ENCODE data around the gene FAM89B. TPM values are rescaled to one million over a fixed set of nuclear protein-coding genes. Genes with fewer than 3 reads are reported as not detected.
A peak's percentile ranks its signal among the peaks of the same experiment; 100 is the strongest.

FAM89B gene
- total and polyA plus RNA-seq, 2 of the 8 experiments (the other 6 are each of a cell fraction or from before 2014, with no cell fraction given), result 15.8 to 32.4 TPM

GRCh38 chr11:65574811-65575567, 2.7 kb downstream of the FAM89B start:
- Histone ChIP-seq H3K4me2 (ENCODE audit: insufficient read depth in 1 of 2, low read depth in 2 of 2, low read length in 2 of 2) (peak overlapping the region; percentile 72 to 81), H3K23ac (ENCODE audit: insufficient read length) (no peak overlapping the region), H3K23me2 (ENCODE audit: low read depth, low read length) (peaks cover 8% of the 10 kb centered on the region; the same call in 1 of the 2 replicates), H4K20me1 (replicated peaks in 1 of 2; ENCODE audit: control insufficient read depth in 1 of 2, insufficient read depth in 2 of 2, low read length in 2 of 2) (peaks cover 15 to 21% of the 10 kb centered on the region in 2 experiments), H4K8ac (ENCODE audit: extremely low read depth, insufficient read depth, low read length) (0 out of 2 replicates have a peak overlapping the region, but pooled peaks have one; percentile 31), H3K4ac (replicated peaks; ENCODE audit: insufficient read length, low read depth, low read length) (peak overlapping the region; percentile 33), H2AK5ac (ENCODE audit: low read depth, low read length) (no peak overlapping the region), H3K56ac (replicated peaks; ENCODE audit: insufficient read length, low read depth, low read length) (no peak overlapping the region), H3K18ac (ENCODE audit: extremely low read depth, low read length) (no peak overlapping the region), H3K79me1 (ENCODE audit: low read depth, low read length) (no peaks in the 10 kb centered on the region), H2BK120ac (replicated peaks; ENCODE audit: low read depth, low read length) (no peak overlapping the region), H3K9me3 (ENCODE audit: insufficient read depth in 2 of 2, low read depth in 1 of 2, low read length in 1 of 2) (no peaks in the 10 kb centered on the region), H3K36me3 (ENCODE audit: control insufficient read depth in 2 of 4, insufficient read depth in 4 of 4, low read length in 3 of 4) (no peaks in the 10 kb centered on the region), H3K4me3 (ENCODE audit: extremely low read depth in 1 of 4, insufficient read depth in 2 of 4, low read depth in 3 of 4, low read length in 4 of 4) (peak overlapping the region; percentile 27 to 63 (median 40); a peak in 7 of 8 replicates), H2BK5ac (ENCODE audit: low read depth, low read length) (0 out of 2 replicates have a peak overlapping the region, but pooled peaks have one; percentile 39), H3K4me1 (replicated peaks in 1 of 4; ENCODE audit: control insufficient read depth in 3 of 4, insufficient read depth in 4 of 4, low read length in 3 of 4) (peaks cover 13 to 31% (median 20%) of the 10 kb centered on the region in 4 experiments; a peak in 6 of 7 replicates), H2AFZ (ENCODE audit: low read length) (no peak overlapping the region), H3K9ac (replicated peaks in 1 of 4; ENCODE audit: extremely low read depth in 1 of 4, low read depth in 3 of 4, low read length in 3 of 4) (no peak overlapping the region; a peak in 2 of 7 replicates), H4K5ac (ENCODE audit: insufficient read length, low read depth, low read length) (no peak overlapping the region), H4K91ac (replicated peaks; ENCODE audit: insufficient read length, low read length) (no peak overlapping the region), H3K14ac (ENCODE audit: insufficient read length) (no peak overlapping the region), H3K79me2 (ENCODE audit: control insufficient read depth in 1 of 2, insufficient read depth in 2 of 2, low read length in 2 of 2) (peaks cover 0 to 11% of the 10 kb centered on the region in 2 experiments; a peak in 1 of 4 replicates), H2BK15ac (ENCODE audit: low read length) (peak overlapping the region; percentile 88; the same call in 1 of the 2 replicates), H2BK12ac (ENCODE audit: low read depth, low read length) (peak overlapping the region; percentile 21; the same call in 1 of the 2 replicates), H2BK20ac (ENCODE audit: low read length) (no peak overlapping the region), H3K27me3 (replicated peaks in 1 of 4; ENCODE audit: control insufficient read depth in 3 of 4, extremely low read depth in 1 of 4, insufficient read depth in 3 of 4, low read length in 3 of 4) (peaks cover 8 to 39% (median 28%) of the 10 kb centered on the region in 4 experiments), H3K27ac (ENCODE audit: low read depth, low read length) (no peak overlapping the region)
- no peak for FAIRE-seq
- peak; percentile 73; the same call in 1 of the 2 replicates for TF ChIP-seq SUZ12 (IDR thresholded peaks at IDR 0.05; ENCODE audit: low read length)
- peak; percentile 62 for TF ChIP-seq EZH2 (IDR thresholded peaks at IDR 0.05; ENCODE audit: low read depth, low read length, severe bottlenecking)
- TF ChIP-seq SIN3A (conservative IDR thresholded peaks at IDR 0.05 in 1 of 2, IDR thresholded peaks at IDR 0.05 in 1 of 2; ENCODE audit: low read depth in 1 of 2, low read length in 2 of 2), result 0 out of 4 replicates have a peak, but pooled peaks of 1 of the 2 experiments have one; percentile 30
- peak; percentile 95 for TF ChIP-seq KDM1A (IDR thresholded peaks at IDR 0.05; ENCODE audit: borderline replicate concordance, low read length)
- no peak for TF ChIP-seq MAX (IDR thresholded peaks at IDR 0.05)
- no peak for TF ChIP-seq JUN (IDR thresholded peaks at IDR 0.05; ENCODE audit: low read depth, low read length)
- 6% methylated on average over 28 of the region's 28 CpGs; no CpG with 5 or more reads in 1 of the 2 experiments for WGBS, 2 experiments (ENCODE audit: extremely low coverage in 1 of 2, insufficient coverage in 1 of 2, insufficient read length in 1 of 2, insufficient replicate concordance in 2 of 2, low coverage in 1 of 2, low lambda C conversion rate in 2 of 2, missing lambda C conversion rate in 1 of 2)
- no peak for DNase-seq (ENCODE audit: low read depth in 1 of 2, low spot score in 2 of 2)
- ChIA-PET CTCF (ENCODE audit: partially characterized antibody) (interaction anchor here (0.6 to 7.2 kb wide), 7 partner anchors 10 to 34 kb away, joined by 3 to 97 read pairs (median 12); partner anchors contain the start of gene KCNK7), POLR2A (ENCODE audit: partially characterized antibody) (interaction anchor here (1.2 to 3.7 kb wide), 6 partner anchors 10 to 45 kb away, joined by 3 to 36 read pairs (median 6); no protein-coding TSS in a partner anchor)

Measured in H1 (cell line).